ENCODE measurements around the gene SNRNP35.

DNA sequence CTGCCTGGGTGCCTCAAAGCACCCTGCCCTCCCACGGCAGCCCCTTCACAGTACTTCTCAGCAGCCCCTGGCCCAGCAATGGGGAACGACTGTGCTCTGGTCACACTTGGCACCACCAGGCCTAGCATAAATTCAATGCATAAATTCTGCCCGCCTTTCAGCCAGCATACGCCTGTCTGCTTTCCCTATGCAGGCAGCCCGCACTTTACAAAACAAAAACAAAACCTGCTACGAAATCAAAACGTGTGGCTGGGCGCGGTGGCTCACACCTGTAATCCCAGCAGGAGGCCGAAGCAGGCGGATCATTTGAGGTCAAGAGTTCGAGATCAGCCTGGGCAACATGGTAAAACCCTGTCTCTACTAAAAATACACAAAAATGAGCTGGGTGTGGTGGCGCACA is 33.5 kb downstream of the SNRNP35 start:
- no peak for TF ChIP-seq POLR2A (IDR thresholded peaks at IDR 0.05; ENCODE audit: extremely low read depth, insufficient read length)
- TF ChIP-seq, protein P1, sequence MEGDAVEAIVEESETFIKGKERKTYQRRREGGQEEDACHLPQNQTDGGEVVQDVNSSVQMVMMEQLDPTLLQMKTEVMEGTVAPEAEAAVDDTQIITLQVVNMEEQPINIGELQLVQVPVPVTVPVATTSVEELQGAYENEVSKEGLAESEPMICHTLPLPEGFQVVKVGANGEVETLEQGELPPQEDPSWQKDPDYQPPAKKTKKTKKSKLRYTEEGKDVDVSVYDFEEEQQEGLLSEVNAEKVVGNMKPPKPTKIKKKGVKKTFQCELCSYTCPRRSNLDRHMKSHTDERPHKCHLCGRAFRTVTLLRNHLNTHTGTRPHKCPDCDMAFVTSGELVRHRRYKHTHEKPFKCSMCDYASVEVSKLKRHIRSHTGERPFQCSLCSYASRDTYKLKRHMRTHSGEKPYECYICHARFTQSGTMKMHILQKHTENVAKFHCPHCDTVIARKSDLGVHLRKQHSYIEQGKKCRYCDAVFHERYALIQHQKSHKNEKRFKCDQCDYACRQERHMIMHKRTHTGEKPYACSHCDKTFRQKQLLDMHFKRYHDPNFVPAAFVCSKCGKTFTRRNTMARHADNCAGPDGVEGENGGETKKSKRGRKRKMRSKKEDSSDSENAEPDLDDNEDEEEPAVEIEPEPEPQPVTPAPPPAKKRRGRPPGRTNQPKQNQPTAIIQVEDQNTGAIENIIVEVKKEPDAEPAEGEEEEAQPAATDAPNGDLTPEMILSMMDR (IDR thresholded peaks at IDR 0.05; ENCODE audit: low read depth, low read length): no peak
